MM.1S (cell line): ENCODE results near the gene PKN1.

Experiments used
- CTCF ChIP-seq: fragments of 300-600 bp; sonication (generic); IDR thresholded peaks from 2 replicates; pipeline ENCODE4 v1.5.1; 2016; ENCODE audit warnings: antibody characterized with exemption, low read length, mixed read lengths
- EZH2 ChIP-seq: fragments of 300-600 bp; sonication (generic); optimal IDR thresholded peaks from 2 replicates; pipeline ENCODE3; 2017; ENCODE audit warnings: low read depth, mild to moderate bottlenecking, antibody characterized with exemption, low read length, mixed read lengths
- EZH2phosphoT487 ChIP-seq: fragments of 300-600 bp; sonication (generic); IDR thresholded peaks from 2 replicates; pipeline ENCODE4 v1.6.1; 2018; ENCODE audit warnings: antibody characterized with exemption, low read length

GRCh38 chr19:14383661-14384555 lies 49.2 kb upstream of the PKN1 start:
- TF ChIP-seq EZH2phosphoT487 = no peak
- TF ChIP-seq EZH2 = no peak
- TF ChIP-seq CTCF = no peak
